BE2C (cell line): Measurements from ENCODE around the gene IGF1.

Experiments
- DNase-seq: peaks from one replicate; pipeline ENCODE4 v3.0.0-alpha.2; 2020
- H3K27me3 ChIP-seq: fragments of 250-450 bp; sonication (Bioruptor Pico); 2 replicates; pipeline ENCODE4 v1.5.1; 2020; ENCODE audit warnings: mild to moderate bottlenecking
- H3K36me3 ChIP-seq: fragments of 250-450 bp; sonication (Bioruptor Pico); 2 replicates; pipeline ENCODE4 v1.5.1; 2020; ENCODE audit warnings: mild to moderate bottlenecking
- H3K4me1 ChIP-seq: fragments of 250-450 bp; sonication (Bioruptor Pico); 2 replicates; pipeline ENCODE4 v1.5.1; 2020
- H3K4me3 ChIP-seq: 2 replicates; pipeline ENCODE4 v1.5.1; 2011; ENCODE audit warnings: low read depth, low read length
- H3K9me3 ChIP-seq: fragments of 250-450 bp; sonication (Bioruptor Pico); 2 replicates; pipeline ENCODE4 v1.5.1; 2020
- TF ChIP-seq, protein P1 (sequence below): IDR thresholded peaks from 2 replicates; pipeline ENCODE4 v1.5.1; 2012; ENCODE audit warnings: mild to moderate bottlenecking, low read depth, low read length

IGF1 gene

DNA sequence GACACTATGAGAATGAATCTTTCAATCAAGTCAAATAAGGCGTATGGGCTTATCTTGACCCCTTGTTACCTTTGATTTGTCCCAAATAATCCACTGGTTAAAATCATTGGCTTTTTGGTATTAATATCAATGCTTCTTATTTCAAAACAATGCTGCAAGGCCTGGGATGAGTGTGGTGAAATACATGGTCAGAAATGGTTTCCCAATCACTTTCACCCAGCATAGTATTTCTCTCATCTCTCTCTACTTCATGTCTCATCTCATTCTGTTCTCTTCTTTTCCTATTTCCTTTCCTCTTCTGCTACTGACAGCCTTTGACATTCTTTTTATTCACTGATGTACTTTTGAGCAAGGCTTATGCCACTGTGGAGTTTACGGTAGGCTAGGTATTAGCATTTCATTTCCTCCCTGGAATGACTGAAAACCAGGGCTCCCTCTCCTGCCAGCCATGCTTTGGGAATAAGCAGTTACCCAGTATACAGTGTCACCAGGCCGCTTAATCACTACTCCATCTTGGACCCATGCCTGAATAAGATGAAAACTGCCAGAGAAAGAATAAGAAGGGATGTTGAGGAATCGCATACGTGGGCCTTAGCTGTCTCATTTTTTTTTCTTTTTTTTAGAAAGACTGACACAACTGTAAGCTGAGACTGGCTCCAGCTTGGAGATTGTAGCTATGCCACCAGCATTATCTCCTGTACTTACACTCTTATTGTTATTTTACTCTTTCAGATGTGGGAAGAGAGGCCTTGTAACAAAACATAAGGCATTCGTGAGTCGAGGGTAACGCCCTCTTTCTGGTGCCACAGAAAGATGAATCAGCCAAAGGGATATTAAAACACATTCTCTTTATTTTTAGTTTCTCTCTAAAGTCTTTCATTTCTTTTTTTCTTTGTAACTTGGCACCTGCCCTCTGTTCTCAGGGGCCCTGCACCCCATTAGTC, 53.5 kb downstream of the IGF1 start:
- no peaks in the 10 kb centered on the region for H3K4me1 ChIP-seq
- no peaks in the 10 kb centered on the region for H3K9me3 ChIP-seq
- TF ChIP-seq, protein P1, sequence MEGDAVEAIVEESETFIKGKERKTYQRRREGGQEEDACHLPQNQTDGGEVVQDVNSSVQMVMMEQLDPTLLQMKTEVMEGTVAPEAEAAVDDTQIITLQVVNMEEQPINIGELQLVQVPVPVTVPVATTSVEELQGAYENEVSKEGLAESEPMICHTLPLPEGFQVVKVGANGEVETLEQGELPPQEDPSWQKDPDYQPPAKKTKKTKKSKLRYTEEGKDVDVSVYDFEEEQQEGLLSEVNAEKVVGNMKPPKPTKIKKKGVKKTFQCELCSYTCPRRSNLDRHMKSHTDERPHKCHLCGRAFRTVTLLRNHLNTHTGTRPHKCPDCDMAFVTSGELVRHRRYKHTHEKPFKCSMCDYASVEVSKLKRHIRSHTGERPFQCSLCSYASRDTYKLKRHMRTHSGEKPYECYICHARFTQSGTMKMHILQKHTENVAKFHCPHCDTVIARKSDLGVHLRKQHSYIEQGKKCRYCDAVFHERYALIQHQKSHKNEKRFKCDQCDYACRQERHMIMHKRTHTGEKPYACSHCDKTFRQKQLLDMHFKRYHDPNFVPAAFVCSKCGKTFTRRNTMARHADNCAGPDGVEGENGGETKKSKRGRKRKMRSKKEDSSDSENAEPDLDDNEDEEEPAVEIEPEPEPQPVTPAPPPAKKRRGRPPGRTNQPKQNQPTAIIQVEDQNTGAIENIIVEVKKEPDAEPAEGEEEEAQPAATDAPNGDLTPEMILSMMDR, result no peak
- H3K4me3 ChIP-seq, result no peak overlapping the region
- no peaks in the 10 kb centered on the region for H3K36me3 ChIP-seq
- H3K27me3 ChIP-seq, result no peaks in the 10 kb centered on the region
- DNase-seq, result no peak

DNA sequence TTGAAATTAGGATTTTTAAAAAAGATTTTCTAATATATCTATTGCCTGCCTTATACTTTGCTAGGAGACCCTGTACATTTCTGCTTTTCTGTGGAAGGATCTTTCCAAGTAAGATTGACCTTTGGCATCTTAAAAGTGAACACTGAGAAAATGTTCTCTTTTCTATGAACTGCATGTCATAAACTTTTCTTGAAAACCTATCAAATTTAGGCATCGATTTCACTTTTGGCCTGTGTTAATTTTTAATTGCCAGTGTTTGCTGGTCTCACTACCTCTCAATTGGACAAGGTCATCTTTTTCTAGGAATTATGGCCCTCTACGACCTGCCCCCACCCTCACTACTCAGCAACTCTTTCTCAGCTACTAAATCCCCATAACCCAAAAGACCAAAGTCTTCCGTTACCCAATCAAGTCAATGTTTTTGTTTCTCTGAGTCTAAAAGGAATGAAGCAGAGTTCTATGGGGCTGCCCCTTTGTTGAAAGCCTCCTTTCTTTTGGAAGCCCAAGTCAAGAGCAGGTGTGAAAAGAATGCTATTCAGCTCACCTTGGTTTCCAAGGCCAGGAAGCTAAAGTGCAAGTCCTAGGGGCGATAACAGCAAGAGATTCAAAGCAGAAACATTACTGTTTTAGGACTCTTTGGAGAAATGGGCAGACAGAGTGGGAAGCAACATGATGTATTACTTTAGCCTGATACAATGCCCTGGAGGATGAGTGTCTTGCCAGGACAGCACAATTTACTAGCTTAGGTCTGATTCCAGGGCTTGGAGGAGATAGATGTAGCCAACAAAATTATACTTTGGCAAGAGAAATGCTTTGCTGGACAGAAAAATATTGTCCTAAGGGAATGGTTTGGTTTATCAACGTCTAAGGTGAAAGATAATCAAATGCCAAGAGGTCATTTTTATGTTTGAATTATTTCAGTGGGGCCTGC, 55.0 kb downstream of the IGF1 start:
- Histone ChIP-seq H3K9me3 (no peaks in the 10 kb centered on the region), H3K27me3 (no peaks in the 10 kb centered on the region), H3K4me1 (no peaks in the 10 kb centered on the region), H3K36me3 (no peaks in the 10 kb centered on the region), H3K4me3 (no peak overlapping the region)
- no peak for DNase-seq
- TF ChIP-seq, protein P1, result no peak

DNA sequence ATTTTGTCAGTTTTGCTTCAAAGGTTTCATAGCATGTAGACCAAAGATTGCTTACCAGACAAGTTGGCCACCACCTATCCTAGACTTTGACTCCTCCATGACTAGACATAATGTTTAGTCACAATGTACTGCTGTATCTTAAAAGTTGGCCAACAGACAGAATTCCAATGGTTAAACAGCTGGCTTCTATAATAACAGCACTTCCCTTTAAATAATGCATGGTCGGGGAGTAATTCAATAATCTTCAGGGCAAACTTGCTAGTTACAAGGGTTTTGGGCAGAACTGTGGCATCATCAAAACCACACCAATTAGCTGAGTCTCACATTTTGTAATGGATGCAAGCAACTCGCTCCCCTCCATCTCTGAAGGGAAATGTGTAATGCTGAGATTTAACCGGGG, 56.9 kb downstream of the IGF1 start:
- DNase-seq, result no peak
- H3K4me1 ChIP-seq, result no peaks in the 10 kb centered on the region
- no peaks in the 10 kb centered on the region for H3K9me3 ChIP-seq
- TF ChIP-seq, protein P1, result no peak
- no peak overlapping the region for H3K4me3 ChIP-seq
- no peaks in the 10 kb centered on the region for H3K36me3 ChIP-seq
- no peaks in the 10 kb centered on the region for H3K27me3 ChIP-seq

DNA sequence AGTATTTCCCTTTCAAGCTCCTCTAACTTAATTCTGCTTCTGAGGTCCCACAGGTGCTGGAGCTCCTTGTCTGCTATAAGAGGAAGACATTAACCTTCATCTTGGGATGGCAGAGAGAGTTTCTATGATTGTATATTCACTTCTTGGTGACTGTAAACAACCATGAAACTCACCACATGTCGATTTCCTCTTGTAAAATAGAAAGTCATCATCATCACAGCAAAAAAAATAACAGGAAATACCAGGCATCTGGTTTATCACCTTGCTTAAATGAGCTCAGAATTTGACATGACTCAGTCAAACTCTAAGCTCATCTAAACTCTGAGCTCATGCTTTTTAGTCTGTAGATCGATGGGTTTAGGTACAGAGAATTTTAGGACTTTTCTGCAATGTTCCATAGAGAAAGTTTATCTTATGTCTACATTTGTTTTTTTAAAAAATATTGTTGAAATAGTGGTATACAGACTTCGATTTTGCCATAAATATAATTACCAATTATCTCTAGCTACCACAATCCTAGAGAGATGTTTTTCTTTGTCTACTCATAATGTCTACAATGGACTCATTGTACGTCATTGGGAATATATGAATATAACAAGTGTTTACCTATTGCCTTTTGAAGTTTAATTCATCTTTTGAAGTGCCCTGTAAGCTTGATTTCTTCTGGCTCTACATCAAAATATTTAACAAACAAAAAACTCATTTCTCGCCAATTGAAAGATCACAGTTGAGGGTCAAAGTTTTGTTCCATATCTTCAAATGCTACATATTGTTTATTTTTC, 58.4 kb downstream of the IGF1 start:
- Histone ChIP-seq H3K9me3 (no peaks in the 10 kb centered on the region), H3K27me3 (no peaks in the 10 kb centered on the region), H3K36me3 (no peaks in the 10 kb centered on the region), H3K4me1 (no peaks in the 10 kb centered on the region), H3K4me3 (no peak overlapping the region)
- no peak for DNase-seq
- TF ChIP-seq, protein P1, result no peak

DNA sequence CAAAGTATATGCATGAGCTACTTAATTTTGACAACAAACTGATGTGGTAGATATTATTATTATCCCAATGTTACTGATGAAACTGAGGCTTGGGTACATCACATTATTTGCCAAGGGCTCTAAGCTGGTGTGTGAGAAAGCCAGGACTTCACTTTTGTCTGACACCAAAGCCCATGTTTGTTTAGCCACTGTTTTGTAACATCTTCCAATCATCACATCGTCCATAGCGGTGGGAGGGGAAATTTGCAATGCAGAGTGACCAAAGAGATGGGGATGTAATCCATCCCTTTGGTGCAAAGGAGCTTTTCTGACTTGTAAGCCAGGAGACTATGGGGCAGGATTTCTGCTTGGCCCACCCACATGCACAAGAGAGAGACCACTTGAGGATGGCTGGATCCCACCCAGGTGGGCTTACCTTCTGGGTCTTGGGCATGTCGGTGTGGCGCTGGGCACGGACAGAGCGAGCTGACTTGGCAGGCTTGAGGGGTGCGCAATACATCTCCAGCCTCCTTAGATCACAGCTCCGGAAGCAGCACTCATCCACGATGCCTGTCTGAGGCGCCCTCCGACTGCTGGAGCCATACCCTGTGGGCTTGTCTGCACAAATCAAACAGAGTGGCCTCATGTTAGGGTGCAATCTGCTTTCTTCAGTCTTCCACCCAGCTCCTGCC, 61.1 kb downstream of the IGF1 start:
- no peak for DNase-seq
- TF ChIP-seq, protein P1, result no peak
- H3K4me1 ChIP-seq, result no peaks in the 10 kb centered on the region
- no peaks in the 10 kb centered on the region for H3K36me3 ChIP-seq
- H3K27me3 ChIP-seq, result no peaks in the 10 kb centered on the region
- H3K9me3 ChIP-seq, result no peaks in the 10 kb centered on the region
- no peak overlapping the region for H3K4me3 ChIP-seq
